HCT116 (cell line): Measurements from ENCODE around the gene RAC2. TPM values are rescaled to one million over a fixed set of nuclear protein-coding genes. Genes with fewer than 3 reads are reported as not detected.

ENCODE experiments used
- ATAC-seq: fragments of 200-7000 bp; cut with Tn5 transposase; 2 replicates; pipeline ENCODE4 v1.9.1; 2020; ENCODE audit warnings: mild to moderate bottlenecking, moderate library complexity
- Bru-seq: library from RNA; stranded (reverse); fragments of 400-500 nt; gene quantifications from one replicate; lab custom pipeline; 2021; lab: Mats Ljungman, UMichigan
- BruChase-seq, 2 experiments: library from RNA; stranded (reverse); fragments of 400-500 nt; gene quantifications; one replicate each; lab custom pipeline; 2021; lab: Mats Ljungman, UMichigan
- BruUV-seq: library from RNA; stranded (reverse); fragments of 400-500 nt; replicated peaks from 2 replicates; lab custom pipeline; 2021; lab: Mats Ljungman, UMichigan
- CTCF ChIA-PET: fragments of 300-600 bp; sonication (Branson Sonifier 250); formaldehyde crosslinking; loops from one replicate; lab custom pipeline; 2021; ENCODE audit warnings: antibody characterized with exemption; lab: Charles Lee
- POLR2A ChIA-PET: fragments of 300-600, 350-600 bp; sonication (Branson Sonifier 250); formaldehyde crosslinking; loops from one replicate; lab custom pipeline; 2021; ENCODE audit warnings: antibody characterized with exemption; lab: Charles Lee
- RAD21 ChIA-PET, 2 experiments: fragments of 300-600 bp; sonication (Branson Sonifier 250); formaldehyde crosslinking; loops; one replicate each; lab custom pipeline; 2023; ENCODE audit warnings: low total read pairs in 2 of 2; ENCODE audit not compliant: uncharacterized antibody in 2 of 2, unreplicated experiment in 2 of 2, low non-redundant PET in 1 of 2; lab: Charles Lee
- DNase-seq: peaks from one replicate; pipeline ENCODE4 v3.0.0-alpha.2; 2010; ENCODE audit warnings: low read depth, low spot score
- H2AFZ ChIP-seq: fragments of 200-600 bp; shearing (Covaris generic), sonication (generic); 2 replicates; pipeline ENCODE4 v1.6.1; 2017; ENCODE audit warnings: low read depth, mixed run types, mixed read lengths, antibody characterized with exemption, low read length; ENCODE audit not compliant: poor library complexity, severe bottlenecking
- H3K27ac ChIP-seq: 2 replicates; pipeline ENCODE4 v1.5.1; 2012; ENCODE audit warnings: low read depth, low read length
- H3K27me3 ChIP-seq: fragments of 200-600 bp; sonication (generic); 2 replicates; pipeline ENCODE4 v1.6.1; 2016; ENCODE audit warnings: mixed run types, low read length, mixed read lengths; ENCODE audit not compliant: insufficient read depth
- H3K36me3 ChIP-seq, 2 experiments: fragments of 200-500 bp in 1 of 2; fragments of 200-600 bp in 1 of 2; sonication (Bioruptor generic) in 1 of 2; sonication (generic) in 1 of 2; 2 replicates each; pipeline versions ENCODE4 v1.5.1 to v1.6.1; 2014 to 2016; ENCODE audit warnings: low read length in 2 of 2, inconsistent platforms in 1 of 2, mixed read lengths in 1 of 2, mixed run types in 1 of 2; ENCODE audit not compliant: insufficient read depth in 2 of 2, control insufficient read depth in 1 of 2
- H3K4me1 ChIP-seq, 2 experiments: fragments of 200-600 bp in 1 of 2; sonication (generic) in 1 of 2; 2 replicates each; pipeline versions ENCODE4 v1.5.1 to v1.6.1; 2012 to 2017; ENCODE audit warnings: low read length in 2 of 2, inconsistent platforms in 1 of 2, mild to moderate bottlenecking in 1 of 2, mixed read lengths in 1 of 2, mixed run types in 1 of 2, moderate library complexity in 1 of 2; ENCODE audit not compliant: insufficient read depth in 2 of 2, control insufficient read depth in 1 of 2
- H3K4me2 ChIP-seq: fragments of 200-600 bp; sonication (generic); 2 replicates; pipeline ENCODE4 v1.6.1; 2017; ENCODE audit warnings: mixed run types, low read length, mixed read lengths
- H3K4me3 ChIP-seq, 2 experiments: fragments of 200-600 bp in 1 of 2; sonication (generic) in 1 of 2; replicated peaks in 1 of 2; 2 replicates each; pipeline ENCODE4 v1.5.1; 2011 to 2016; ENCODE audit warnings: low read length in 2 of 2, control low read depth in 1 of 2, low read depth in 1 of 2, mild to moderate bottlenecking in 1 of 2, mixed read lengths in 1 of 2, mixed run types in 1 of 2
- H3K79me2 ChIP-seq: fragments of 200-600 bp; sonication (generic); 2 replicates; pipeline ENCODE4 v1.6.1; 2017; ENCODE audit warnings: mild to moderate bottlenecking, mixed run types, low read length, moderate library complexity, mixed read lengths; ENCODE audit not compliant: insufficient read depth
- H3K9ac ChIP-seq: fragments of 200-600 bp; sonication (generic); 2 replicates; pipeline ENCODE4 v1.6.1; 2016; ENCODE audit warnings: low read length, mixed read lengths
- H3K9me2 ChIP-seq: fragments of 200-600 bp; sonication (generic), shearing (Covaris generic); 2 replicates; pipeline ENCODE4 v1.6.1; 2017; ENCODE audit warnings: mixed run types, mild to moderate bottlenecking, moderate library complexity; ENCODE audit not compliant: insufficient read depth
- H3K9me3 ChIP-seq, 2 experiments: fragments of 200-500 bp in 1 of 2; fragments of 200-600 bp in 1 of 2; sonication (Bioruptor generic) in 1 of 2; sonication (generic) in 1 of 2; 2 replicates each; pipeline ENCODE4 v1.6.1; 2014 to 2017; ENCODE audit warnings: low read length in 2 of 2, mixed read lengths in 2 of 2, inconsistent platforms in 1 of 2, low read depth in 1 of 2, mild to moderate bottlenecking in 1 of 2, mixed run types in 1 of 2, moderate library complexity in 1 of 2; ENCODE audit not compliant: control insufficient read depth in 1 of 2, insufficient read depth in 1 of 2
- H4K20me1 ChIP-seq: fragments of 200-600 bp; sonication (generic), shearing (Covaris generic); 2 replicates; pipeline ENCODE4 v1.6.1; 2017; ENCODE audit warnings: mixed run types, mild to moderate bottlenecking, moderate library complexity; ENCODE audit not compliant: insufficient read depth
- ATF3 ChIP-seq: IDR thresholded peaks from 2 replicates; pipeline ENCODE4 v1.6.1; 2012
- EGR1 ChIP-seq: IDR thresholded peaks from 2 replicates; pipeline ENCODE4 v1.6.1; 2012; ENCODE audit warnings: low read depth
- MAX ChIP-seq: IDR thresholded peaks from 2 replicates; pipeline ENCODE4 v1.6.1; 2012
- POLR2A ChIP-seq: IDR thresholded peaks from 2 replicates; pipeline ENCODE4 v1.7.0; 2011; ENCODE audit warnings: borderline replicate concordance; ENCODE audit not compliant: insufficient read depth, insufficient read length; ENCODE audit errors: extremely low read depth
- POLR2AphosphoS5 ChIP-seq: IDR thresholded peaks from 2 replicates; pipeline ENCODE4 v1.6.1; 2011; ENCODE audit warnings: mild to moderate bottlenecking, low read depth, low read length, moderate library complexity
- RAD21 ChIP-seq: IDR thresholded peaks from 2 replicates; pipeline ENCODE4 v1.6.1; 2012; ENCODE audit warnings: low read depth, mild to moderate bottlenecking
- REST ChIP-seq: IDR thresholded peaks from 2 replicates; pipeline ENCODE4 v1.6.1; 2012; ENCODE audit warnings: low read depth
- SP1 ChIP-seq: IDR thresholded peaks from 2 replicates; pipeline ENCODE4 v1.6.1; 2012; ENCODE audit warnings: low read depth
- TCF7L2 ChIP-seq: IDR thresholded peaks from 2 replicates; pipeline ENCODE4 v1.7.0; 2011; ENCODE audit warnings: borderline replicate concordance, inconsistent platforms; ENCODE audit not compliant: insufficient read depth, insufficient read length; ENCODE audit errors: extremely low read depth
- YY1 ChIP-seq: IDR thresholded peaks from 2 replicates; pipeline ENCODE4 v1.6.1; 2011; ENCODE audit warnings: low read length, low read depth, moderate library complexity, mild to moderate bottlenecking; ENCODE audit not compliant: insufficient replicate concordance; ENCODE audit errors: extremely low read depth
- ZFX ChIP-seq: fragments of 450-650 bp; IDR thresholded peaks from 2 replicates; pipeline ENCODE4 v1.6.1; 2017
- intact Hi-C: fragments of 100-400 bp; cut with micrococcal nuclease; formaldehyde crosslinking; loops from 2 replicates; pipeline ENCODE4 v1.10.0; 2022
- long read RNA-seq: library from polyadenylated mRNA; unstranded; transcript quantifications from one replicate; pipeline ENCODE4 v2.0.0, GENCODE V29; 2021; ENCODE audit not compliant: unreplicated experiment
- polyA plus RNA-seq: library from polyadenylated mRNA; unstranded; fragments of >200 nt; gene quantifications from 2 replicates; pipeline ENCODE4 v1.2.1, GENCODE V29; 2012; ENCODE audit warnings: missing spikeins
- total RNA-seq: library from RNA; stranded (reverse); gene quantifications from one replicate; pipeline ENCODE4 v1.2.1, GENCODE V29; 2021; ENCODE audit not compliant: unreplicated experiment

Gene RAC2
- total RNA-seq, result 62.0 TPM
- 122 and 124 TPM in 2 replicates for polyA plus RNA-seq
- Bru-seq, nascent RNA, result percentile 48 among the genes with signal in this experiment
- BruChase-seq, experiment 1, labeled RNA remaining after a 6-hour chase, result percentile 68 among the genes with signal in this experiment
- BruChase-seq, experiment 2, labeled RNA remaining after a 2-hour chase, result percentile 58 among the genes with signal in this experiment
- long read RNA-seq, transcript RAC2-201 (7 exons, 1,482 nt), result major isoform, 39 of 54 reads
- long read RNA-seq, partial matches to known transcripts, result 5 of 54 reads
- long read RNA-seq, other reads (novel, unspliced or antisense), result 10 of 54 reads

GRCh38 chr22:37244114-37244921 is at the start of gene RAC2:
Gene RAC2 (minus strand): TSS chr22:37244269. CDS start chr22:37244148, 121 bp downstream.
- Histone ChIP-seq H3K4me1 (peaks cover 11 to 35% of the 10 kb centered on the region in 2 experiments), H3K79me2 (peaks cover 7% of the 10 kb centered on the region; the same call in 1 of the 2 replicates), H3K36me3 (no peaks in the 10 kb centered on the region)
- POLR2A ChIA-PET, result interaction anchor here (1.0 to 2.0 kb wide), 2 partner anchors 12 to 15 kb away, joined by 3 to 10 read pairs; no protein-coding TSS in a partner anchor
- intact Hi-C loops, result no loop called here
- TF ChIP-seq ATF3 (no peak), EGR1 (no peak), POLR2A (no peak), POLR2AphosphoS5 (peak; percentile 80), REST (no peak), ZFX (no peak), MAX (peak; percentile 68), TCF7L2 (no peak), RAD21 (no peak), SP1 (no peak), YY1 (no peak)
- TF ChIP-seq, all 23 proteins: peak for 2
- no peaks in the 10 kb centered on the region for H3K27me3 ChIP-seq
- DNase-seq, result peak; percentile 51
- ChIA-PET CTCF (interaction anchor here (4.2 kb wide), 1 partner anchor 15 kb away, joined by 30 read pairs; no protein-coding TSS in a partner anchor), RAD21 (no interaction called here)
- peak; percentile 92 for ATAC-seq
- H3K27ac ChIP-seq, result peak within 1 kb of the TSS; percentile 54; the same call in 1 of the 2 replicates
- BruUV-seq, result no TSS peak
- no peaks in the 10 kb centered on the region for H4K20me1 ChIP-seq
- H3K9ac ChIP-seq, result peak within 1 kb of the TSS; percentile 76
- H3K4me2 ChIP-seq, result peak within 1 kb of the TSS; percentile 99
- no peaks in the 10 kb centered on the region for H3K9me3 ChIP-seq
- no peaks in the 10 kb centered on the region for H3K9me2 ChIP-seq
- H2AFZ ChIP-seq, result no peak within 1 kb of the TSS
- H3K4me3 ChIP-seq, result peak within 1 kb of the TSS; percentile 71 to 97
